HL-60 (cell line): ENCODE measurements around the gene TGFBR3L.

Experiments
- DNase-seq, 2 experiments: peaks; one replicate each; pipeline ENCODE4 v3.0.0-alpha.2; 2010 to 2020; ENCODE audit warnings: low read depth in 1 of 2, low spot score in 1 of 2
- H3K27ac ChIP-seq: fragments of 250-450 bp; sonication (Bioruptor Pico); replicated peaks from 2 replicates; pipeline ENCODE4 v1.5.1; 2020; ENCODE audit warnings: mild to moderate bottlenecking, moderate library complexity
- H3K27me3 ChIP-seq: fragments of 250-450 bp; sonication (Bioruptor Pico); 2 replicates; pipeline ENCODE4 v1.5.1; 2021; ENCODE audit warnings: mild to moderate bottlenecking, moderate library complexity; ENCODE audit not compliant: insufficient read depth, poor library complexity, severe bottlenecking
- H3K4me3 ChIP-seq: replicated peaks from 2 replicates; pipeline ENCODE4 v1.5.1; 2011; ENCODE audit warnings: mild to moderate bottlenecking, control low read depth, low read length; ENCODE audit not compliant: insufficient read depth
- GABPA ChIP-seq: IDR thresholded peaks from 2 replicates; pipeline ENCODE4 v1.6.1; 2012; ENCODE audit warnings: low read depth
- POLR2AphosphoS5 ChIP-seq: IDR thresholded peaks from 2 replicates; pipeline ENCODE4 v1.6.1; 2012; ENCODE audit warnings: low read depth
- SPI1 ChIP-seq: IDR thresholded peaks from 2 replicates; pipeline ENCODE4 v1.6.1; 2012; ENCODE audit warnings: low read depth, mild to moderate bottlenecking, borderline replicate concordance
- TF ChIP-seq, protein P1 (sequence below): IDR thresholded peaks from one replicate; pipeline ENCODE4 v1.5.1; 2011; ENCODE audit warnings: low read length, control low read depth, inconsistent platforms; ENCODE audit not compliant: insufficient read depth
- TF ChIP-seq, protein P2 (sequence below): IDR thresholded peaks from 2 replicates; pipeline ENCODE4 v1.6.1; 2012; ENCODE audit warnings: low read depth; ENCODE audit not compliant: insufficient replicate concordance

Gene TGFBR3L

DNA sequence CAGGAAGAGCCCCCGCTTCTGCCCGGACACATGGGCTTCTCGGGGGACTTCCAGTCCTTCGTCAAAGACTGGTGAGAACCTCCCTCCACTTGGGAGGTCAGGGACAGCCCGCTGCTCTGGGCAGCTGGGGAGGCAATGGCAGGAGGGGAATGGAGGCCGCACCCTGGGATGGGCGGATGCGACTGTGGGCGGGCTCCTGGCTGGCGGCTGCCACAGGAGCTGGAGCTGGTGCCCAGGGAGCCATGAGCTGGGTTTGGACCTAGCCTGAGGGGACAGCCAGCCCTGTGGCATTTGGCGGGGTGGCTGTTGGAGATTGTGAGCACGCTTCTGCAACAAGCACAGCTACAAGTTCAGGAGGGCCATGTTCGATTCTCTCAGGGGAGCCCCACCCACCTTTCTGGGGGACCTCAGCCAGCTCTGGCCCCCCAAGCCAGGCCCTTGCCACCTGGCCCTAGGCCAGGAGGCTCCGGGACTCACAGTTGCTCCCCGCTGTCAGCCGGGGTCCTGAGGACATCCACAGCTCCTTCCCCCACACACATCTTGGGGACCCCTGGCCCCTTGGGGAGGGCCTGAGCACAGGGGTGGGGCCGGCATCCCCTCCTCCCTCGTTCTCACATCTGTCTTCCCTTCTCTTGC, 3.0 kb upstream of the TGFBR3L start:
- TF ChIP-seq, protein P1, sequence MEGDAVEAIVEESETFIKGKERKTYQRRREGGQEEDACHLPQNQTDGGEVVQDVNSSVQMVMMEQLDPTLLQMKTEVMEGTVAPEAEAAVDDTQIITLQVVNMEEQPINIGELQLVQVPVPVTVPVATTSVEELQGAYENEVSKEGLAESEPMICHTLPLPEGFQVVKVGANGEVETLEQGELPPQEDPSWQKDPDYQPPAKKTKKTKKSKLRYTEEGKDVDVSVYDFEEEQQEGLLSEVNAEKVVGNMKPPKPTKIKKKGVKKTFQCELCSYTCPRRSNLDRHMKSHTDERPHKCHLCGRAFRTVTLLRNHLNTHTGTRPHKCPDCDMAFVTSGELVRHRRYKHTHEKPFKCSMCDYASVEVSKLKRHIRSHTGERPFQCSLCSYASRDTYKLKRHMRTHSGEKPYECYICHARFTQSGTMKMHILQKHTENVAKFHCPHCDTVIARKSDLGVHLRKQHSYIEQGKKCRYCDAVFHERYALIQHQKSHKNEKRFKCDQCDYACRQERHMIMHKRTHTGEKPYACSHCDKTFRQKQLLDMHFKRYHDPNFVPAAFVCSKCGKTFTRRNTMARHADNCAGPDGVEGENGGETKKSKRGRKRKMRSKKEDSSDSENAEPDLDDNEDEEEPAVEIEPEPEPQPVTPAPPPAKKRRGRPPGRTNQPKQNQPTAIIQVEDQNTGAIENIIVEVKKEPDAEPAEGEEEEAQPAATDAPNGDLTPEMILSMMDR, result no peak
- TF ChIP-seq SPI1, result no peak
- no peak for TF ChIP-seq POLR2AphosphoS5
- H3K27ac ChIP-seq, result no peak overlapping the region
- no peak for DNase-seq
- H3K27me3 ChIP-seq, result peaks cover 3% of the 10 kb centered on the region
- no peak overlapping the region for H3K4me3 ChIP-seq

DNA sequence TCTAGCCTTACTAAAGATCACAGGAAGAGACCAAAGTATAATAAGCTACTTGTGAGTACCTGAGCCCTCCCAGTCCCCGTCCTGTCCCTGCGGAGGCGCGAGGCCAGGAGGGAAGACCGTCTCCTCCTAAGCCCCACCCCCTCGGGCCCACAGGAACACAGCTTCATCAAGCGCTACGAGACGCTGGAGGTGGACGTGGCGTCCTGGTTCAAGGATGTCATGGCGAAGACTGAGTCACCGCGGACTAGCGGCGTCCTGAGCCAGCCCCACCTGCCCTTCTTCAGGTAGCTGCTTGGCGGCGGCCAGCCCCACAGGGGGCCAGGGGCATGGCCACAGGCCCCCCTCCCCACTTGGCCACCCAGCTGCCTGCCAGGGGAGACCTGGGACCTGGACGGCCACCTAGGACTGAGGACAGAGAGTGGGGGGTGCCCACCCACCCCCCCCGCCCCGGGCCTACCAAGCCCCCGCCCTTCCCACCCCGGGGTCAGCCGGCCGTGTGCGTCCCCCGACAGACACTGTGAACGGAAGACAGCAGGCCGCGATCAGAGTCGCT, 2.4 kb upstream of the TGFBR3L start:
- no peak for DNase-seq
- TF ChIP-seq GABPA, result no peak
- TF ChIP-seq POLR2AphosphoS5, result no peak
- TF ChIP-seq, protein P2, sequence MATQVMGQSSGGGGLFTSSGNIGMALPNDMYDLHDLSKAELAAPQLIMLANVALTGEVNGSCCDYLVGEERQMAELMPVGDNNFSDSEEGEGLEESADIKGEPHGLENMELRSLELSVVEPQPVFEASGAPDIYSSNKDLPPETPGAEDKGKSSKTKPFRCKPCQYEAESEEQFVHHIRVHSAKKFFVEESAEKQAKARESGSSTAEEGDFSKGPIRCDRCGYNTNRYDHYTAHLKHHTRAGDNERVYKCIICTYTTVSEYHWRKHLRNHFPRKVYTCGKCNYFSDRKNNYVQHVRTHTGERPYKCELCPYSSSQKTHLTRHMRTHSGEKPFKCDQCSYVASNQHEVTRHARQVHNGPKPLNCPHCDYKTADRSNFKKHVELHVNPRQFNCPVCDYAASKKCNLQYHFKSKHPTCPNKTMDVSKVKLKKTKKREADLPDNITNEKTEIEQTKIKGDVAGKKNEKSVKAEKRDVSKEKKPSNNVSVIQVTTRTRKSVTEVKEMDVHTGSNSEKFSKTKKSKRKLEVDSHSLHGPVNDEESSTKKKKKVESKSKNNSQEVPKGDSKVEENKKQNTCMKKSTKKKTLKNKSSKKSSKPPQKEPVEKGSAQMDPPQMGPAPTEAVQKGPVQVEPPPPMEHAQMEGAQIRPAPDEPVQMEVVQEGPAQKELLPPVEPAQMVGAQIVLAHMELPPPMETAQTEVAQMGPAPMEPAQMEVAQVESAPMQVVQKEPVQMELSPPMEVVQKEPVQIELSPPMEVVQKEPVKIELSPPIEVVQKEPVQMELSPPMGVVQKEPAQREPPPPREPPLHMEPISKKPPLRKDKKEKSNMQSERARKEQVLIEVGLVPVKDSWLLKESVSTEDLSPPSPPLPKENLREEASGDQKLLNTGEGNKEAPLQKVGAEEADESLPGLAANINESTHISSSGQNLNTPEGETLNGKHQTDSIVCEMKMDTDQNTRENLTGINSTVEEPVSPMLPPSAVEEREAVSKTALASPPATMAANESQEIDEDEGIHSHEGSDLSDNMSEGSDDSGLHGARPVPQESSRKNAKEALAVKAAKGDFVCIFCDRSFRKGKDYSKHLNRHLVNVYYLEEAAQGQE, result no peak
- TF ChIP-seq SPI1, result no peak
- TF ChIP-seq, protein P1, result no peak
- Histone ChIP-seq H3K27ac (no peak overlapping the region), H3K27me3 (peaks cover 3% of the 10 kb centered on the region), H3K4me3 (no peak overlapping the region)

DNA sequence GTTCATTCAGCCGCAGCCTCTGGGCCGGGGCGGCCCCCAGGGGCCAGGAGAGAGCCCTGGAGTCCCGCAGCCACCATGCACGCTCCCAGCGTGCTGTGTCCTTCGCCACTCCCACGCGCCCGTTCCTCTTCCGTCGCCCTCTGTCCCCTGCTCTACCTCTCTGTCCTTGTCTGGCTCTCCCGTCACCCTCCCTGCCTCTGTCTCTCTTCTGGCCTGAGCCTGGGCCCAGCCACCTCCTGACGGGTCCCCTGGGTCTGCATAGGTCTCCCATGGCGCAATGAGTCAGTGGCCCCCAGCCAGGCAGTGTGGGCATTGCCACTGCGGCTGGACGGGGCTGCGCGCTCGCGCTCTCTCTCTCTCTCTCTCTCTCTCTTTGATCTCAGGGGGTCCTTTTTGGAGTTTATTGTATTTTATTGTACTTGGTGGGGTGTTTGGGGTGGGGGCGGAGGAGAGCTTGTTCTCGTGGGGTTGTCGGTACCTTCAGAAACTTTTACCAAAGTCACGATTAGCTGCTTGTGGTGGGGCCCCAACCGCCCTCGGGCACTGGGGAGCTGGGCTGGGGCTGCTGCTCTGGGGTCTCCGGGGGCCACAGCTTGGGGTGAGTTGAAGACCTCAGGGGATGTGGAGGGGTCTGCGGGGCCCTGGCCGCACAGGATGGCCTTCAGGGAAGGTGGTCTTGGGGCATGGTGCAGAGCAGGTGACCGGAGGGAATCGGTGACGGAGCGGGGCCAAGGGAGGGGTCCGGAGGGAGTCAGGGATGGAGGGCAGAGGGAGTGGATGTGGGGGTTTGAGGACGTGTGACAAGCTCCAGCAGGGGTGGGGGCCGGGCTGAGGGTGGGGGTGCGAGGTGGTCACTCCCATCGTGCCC, 1.7 kb upstream of the TGFBR3L start:
- TF ChIP-seq SPI1, result no peak
- TF ChIP-seq, protein P2, result no peak
- TF ChIP-seq, protein P1, result no peak
- TF ChIP-seq POLR2AphosphoS5, result no peak
- no peak for TF ChIP-seq GABPA
- no peak overlapping the region for H3K4me3 ChIP-seq
- H3K27me3 ChIP-seq, result peaks cover 3% of the 10 kb centered on the region
- no peak overlapping the region for H3K27ac ChIP-seq
- DNase-seq, result no peak
